GM18868 (cell line): ENCODE data around the gene CBR3.
"Not testable (repeated sequence)": the region's sequence is repeated elsewhere in the genome, so short reads cannot be mapped to it uniquely, and the experiment has no call there.

Experiments used
- ATAC-seq: cut with Tn5 transposase; IDR thresholded peaks from one replicate; pipeline ENCODE4 v1.9.1; 2021; ENCODE audit warnings: mild to moderate bottlenecking, moderate library complexity; ENCODE audit not compliant: unreplicated experiment

Gene CBR3

DNA sequence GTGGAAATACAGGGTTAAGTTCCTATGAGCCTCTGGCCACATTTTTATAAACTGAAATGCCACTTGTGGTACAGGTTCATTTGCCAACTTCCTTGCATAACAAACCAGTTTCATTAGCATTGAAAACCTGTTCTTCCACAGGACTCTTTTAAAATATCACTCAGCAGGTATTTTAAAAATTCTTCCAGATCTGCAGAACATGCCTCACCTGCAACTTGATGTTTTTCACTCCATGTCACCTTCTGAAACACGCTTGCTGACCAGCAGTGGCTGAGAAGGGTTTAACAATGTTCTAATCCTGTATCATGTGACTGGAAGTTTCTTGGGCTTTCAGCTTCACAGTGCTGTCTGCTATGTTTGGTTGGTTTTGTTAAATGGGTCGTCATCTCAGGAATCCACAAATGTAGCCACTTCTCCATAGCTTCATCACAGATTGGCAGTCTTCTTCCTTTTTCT is 17.6 kb upstream of the CBR3 start:
- ATAC-seq, result no peak

DNA sequence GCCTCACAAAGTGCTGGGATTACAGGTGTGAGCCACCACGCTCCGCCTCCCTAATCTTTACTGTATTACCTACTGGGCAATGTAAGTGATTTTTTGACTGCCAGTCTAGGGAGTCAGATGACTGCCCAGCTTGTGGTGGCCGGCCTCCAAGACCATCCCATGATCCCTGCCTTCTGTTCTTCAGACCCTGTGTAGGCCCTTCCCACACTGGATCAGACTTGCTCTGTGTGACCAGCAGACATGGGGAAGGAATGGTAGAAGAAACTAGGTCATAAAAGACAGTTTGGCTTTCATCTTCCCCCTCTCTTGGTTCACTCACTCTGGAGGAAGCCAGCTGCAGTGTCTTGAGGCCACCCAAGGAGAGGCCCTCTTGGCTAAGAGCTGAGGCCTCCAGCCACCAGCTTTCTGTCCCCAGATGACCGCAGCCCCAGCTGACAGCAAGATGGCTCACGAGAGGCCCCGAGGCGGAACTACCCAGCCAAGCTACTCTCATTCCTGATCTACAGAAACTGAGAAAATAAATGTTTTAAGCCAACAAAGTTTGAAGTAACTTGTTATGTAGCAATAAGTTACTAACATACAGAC is 14.5 kb upstream of the CBR3 start:
- ATAC-seq, result no peak

DNA sequence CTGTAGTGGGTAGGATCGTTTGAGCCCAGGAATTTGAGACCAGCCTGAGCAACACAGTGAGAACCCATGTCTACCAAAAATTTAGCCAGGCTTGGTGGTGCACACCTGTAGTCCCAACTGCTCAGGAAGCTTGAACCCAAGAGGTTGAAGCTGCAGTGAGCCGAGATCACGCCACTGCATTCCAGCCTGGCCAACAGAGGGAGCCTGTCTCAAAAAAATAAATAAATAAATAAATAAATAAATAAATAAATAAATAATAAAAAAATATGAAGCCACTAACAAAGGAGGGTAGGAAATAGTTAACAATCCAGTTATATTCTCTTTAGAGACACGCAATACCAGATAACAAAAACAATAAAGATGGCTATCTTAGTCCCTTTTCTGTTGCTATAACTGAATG is 11.9 kb upstream of the CBR3 start:
- no peak for ATAC-seq

DNA sequence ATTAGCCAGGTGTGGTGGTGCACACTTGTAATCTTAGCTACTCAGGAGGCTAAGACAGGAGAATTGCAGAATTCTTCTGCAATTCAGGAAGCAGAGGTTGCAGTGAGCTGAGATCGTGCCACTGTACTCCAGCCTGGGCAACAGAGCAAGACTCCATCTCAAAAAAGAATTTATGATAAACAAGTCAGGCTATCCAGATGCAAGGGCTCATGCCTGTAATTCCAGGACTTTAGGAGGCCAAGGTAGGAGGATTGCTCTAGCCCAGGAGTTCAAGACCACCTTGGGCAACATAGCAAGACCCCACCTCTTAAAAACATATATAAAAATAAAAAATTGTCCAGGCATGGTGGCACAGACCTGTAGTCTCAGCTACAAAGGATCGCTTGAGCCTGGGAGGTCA is 10.5 kb upstream of the CBR3 start:
- no peak for ATAC-seq

DNA sequence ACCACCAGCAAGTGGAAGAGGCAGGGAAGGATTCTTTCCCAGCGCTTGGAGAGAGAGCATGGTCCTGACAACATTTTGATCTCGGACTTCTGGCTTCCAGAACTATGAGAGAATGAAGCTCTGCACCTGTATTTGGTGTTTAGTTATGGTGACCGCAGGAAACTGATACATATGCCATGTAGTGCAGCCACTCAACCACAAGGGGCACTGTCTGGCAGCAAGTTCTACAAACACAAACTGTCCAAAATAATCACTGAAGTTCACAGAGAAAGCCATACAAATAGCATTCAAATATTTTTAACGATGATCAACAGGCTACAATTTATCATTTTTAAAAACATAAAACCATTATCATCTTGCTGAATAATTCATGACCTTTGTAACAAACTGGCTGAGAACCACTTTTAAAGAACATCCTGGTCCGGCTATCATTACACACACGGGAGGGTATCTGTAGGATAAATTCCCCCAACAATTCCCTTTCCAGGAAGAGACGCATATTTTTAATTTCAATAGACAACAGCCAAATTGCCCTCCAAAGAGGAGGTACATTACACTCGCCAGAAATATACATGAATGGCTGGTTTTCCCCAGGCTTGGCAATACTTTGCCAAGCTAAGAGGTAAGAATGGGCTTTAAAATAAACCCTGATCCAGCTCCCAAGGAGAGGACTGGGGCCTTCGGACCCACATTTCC is 9.2 kb upstream of the CBR3 start:
- ATAC-seq, result no peak

DNA sequence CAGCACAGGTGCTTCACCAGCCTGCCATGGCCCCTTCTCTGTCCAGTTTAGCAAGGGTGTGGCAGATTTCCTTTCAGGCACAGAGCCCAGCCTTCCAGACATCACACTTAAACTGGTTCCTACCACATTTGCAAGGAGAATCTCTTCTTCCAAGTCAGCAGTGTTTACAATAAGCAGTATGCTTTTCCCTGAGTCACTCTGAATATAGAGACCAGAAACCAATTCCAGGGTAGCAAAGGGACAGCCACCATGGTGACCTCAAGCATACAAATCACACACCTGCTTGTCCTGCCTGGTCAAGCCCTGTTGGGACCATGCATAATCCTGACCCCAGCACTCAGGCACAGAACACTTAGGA is 8.7 kb upstream of the CBR3 start:
- ATAC-seq, result no peak

DNA sequence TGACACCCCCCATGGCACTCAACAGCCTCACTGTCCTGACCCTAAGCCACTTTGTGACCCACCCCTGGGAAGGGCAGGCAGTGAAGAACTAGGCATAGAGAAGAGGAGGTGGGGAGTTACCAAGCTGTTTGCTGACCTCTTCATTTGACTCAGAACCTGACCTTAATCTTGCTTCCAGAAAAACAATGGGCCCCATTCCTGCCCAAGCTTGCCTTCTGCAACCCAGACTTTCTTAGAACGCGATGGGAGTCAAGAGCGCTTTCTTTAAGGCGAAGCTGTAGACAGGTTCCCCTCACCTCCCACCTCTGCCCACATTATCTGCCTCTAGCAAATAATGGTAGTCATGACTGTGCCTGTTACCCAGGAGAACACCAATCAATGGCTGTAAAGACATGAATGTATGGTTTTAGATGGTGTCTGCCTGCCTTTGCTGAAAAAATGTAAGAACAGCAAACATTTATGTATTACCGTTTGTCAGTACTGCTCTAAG is 8.2 kb upstream of the CBR3 start:
- ATAC-seq, result no peak

DNA sequence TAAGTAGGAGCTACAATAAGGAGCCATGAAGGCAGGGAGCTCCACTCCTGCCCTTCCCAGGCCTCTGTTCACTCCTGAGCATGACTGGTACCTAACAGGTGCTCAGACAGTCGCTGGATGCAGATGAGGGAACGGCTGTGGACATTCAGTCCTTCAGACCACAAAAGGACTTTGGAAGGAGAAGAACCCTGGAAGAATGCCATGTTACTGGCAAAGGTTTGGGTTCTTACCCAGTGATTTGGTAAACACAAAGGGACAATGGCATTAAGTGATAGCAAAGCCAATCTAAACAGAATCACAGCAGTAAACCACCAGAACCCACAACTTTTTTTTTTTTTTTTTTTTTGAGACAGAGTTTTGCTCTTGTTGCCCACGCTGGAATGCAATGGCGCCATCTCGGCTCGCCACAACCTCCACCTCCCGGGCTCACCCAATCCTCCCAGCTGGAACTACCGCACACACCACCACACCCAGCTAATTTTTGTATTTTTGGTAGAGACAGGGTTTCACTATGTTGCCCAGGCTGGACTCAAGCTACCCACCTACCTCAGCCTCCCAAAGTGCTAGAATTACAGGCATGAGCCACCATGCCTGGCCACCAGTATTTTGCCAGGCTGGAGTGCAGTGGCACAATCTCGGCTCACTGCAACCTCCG is 7.5 kb upstream of the CBR3 start:
- ATAC-seq, result no peak

DNA sequence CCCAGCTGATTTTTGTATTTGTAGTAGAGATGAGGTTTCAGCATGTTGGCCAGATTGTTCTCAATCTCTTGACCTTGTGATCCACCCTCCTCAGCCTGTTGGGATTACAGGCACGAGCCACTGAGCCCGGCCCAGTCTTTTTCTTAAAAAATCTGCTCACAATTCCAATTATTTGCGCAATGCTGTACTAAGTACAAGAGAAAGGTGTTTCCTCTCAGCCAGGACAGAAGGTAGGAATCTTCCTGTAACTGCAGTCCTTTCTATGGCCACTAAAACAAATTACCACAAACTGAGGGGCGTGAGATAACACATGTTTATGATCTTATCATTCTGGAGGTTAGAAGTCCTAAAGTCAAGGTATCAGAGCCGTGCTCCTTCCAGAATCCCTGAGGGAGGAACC is 6.9 kb upstream of the CBR3 start:
- no peak for ATAC-seq

DNA sequence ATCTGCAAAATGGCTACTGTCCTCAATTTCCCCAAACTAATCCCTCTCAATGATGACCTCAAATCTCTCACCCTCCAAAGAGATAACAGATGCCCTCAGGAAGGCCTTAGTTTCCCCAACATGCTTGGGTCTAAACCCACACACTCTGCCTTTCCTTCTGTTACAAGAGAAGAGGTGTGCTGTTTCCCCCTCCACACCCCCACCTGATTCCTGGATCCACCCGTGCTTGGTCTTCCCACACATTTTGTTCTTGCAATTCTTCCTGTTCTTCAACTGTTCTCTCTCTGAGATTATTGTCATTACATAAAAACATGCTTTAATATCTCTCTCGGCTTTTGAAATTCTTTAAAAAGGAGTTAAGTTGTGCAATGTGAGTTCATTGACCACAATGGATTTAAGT is 5.7 kb upstream of the CBR3 start:
- ATAC-seq, result no peak

DNA sequence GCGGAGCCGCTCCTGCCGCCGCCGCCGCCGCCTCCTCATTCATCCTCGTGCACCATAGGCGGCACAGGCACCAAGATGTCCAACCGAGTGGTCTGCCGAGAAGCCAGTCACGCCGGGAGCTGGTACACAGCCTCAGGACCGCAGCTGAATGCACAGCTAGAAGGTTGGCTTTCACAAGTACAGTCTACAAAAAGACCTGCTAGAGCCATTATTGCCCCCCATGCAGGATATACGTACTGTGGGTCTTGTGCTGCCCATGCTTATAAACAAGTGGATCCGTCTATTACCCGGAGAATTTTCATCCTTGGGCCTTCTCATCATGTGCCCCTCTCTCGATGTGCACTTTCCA is 4.5 kb upstream of the CBR3 start:
- ATAC-seq, result not testable (repeated sequence)

DNA sequence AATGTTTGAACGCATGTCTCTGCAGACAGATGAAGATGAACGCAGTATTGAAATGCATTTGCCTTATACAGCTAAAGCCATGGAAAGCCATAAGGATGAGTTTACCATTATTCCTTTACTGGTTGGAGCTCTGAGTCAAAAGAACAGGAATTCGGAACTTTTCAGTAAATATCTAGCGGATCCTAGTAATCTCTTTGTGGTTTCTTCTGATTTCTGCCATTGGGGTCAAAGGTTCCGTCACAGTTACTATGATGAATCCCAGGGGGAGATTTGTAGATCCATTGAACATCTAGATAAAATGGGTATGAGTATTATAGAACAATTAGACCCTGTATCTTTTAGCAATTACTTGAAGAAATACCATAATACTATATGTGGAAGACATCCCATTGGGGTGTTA is 4.0 kb upstream of the CBR3 start:
- not testable (repeated sequence) for ATAC-seq

DNA sequence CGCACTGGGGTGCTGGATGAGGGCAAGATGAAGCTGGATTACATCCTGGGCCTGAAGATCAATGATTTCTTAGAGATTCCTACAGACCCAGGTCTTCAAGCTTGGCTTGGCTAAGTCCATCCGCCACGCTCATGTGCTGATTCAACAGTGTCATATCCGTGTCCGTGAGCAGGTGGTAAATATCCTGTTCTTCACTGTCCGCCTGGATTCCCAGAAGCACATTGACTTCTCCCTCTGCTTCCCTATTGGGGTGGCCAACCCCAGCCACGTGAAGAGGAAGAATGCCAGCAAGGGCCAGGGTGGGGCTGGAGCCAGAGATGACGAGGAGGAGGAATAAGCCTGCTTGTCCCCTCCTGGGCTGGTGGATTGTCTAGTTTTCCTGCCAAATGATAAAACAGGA is 2.2 kb upstream of the CBR3 start:
- no peak for ATAC-seq

DNA sequence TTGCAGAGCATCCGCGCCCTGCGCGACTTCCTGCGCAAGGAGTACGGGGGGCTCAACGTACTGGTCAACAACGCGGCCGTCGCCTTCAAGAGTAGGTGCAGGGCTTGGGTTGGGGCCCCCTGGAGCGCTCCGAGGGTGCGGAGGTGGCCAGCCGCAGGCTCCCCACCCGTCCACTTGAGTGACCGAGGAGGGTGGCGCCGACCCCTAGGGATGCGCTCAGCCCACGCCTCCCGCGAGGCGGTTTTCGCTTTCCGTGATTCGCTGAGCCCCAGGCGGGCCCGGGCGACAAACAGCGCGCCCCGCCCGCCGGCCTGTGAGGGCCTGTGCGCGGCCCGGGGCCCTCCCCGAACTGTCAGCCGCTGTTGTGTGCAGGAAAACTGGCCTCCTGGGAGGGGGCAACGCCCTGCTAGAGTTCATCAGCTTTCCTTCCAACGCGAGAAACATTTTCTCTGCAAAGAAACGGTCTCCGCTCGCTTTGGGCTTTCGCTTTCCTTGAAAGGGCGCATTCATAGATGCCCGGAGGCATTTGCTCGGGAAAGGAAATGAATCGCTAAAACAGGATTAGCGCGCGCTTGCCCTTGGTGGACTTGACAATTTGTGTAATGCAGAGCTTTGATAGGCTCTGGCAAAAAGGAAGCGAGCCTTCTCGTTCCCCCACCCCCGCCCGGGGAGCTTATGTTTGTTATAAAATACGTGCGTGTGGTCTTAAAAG is 668 bp downstream of the CBR3 start:
- ATAC-seq, result peak; percentile 57

DNA sequence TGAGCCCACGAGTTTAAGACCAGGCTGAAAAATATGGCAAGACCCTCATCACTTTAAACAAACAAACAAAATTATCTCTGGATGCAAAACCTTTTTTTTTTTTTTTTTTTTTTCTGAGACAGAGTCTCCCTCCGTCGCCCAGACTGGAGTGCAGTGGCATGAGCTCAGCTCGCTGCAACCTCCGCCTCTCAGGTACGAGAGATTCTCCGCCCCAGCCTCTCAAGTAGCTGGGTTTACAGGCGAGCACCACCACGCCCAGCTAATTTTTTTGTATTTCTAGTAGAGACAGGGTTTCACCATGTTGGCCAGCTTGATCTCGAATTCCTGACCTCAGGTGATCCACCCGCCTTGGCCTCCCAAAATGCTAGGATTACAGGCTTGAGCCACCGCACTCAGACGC is 4.9 kb downstream of the CBR3 start:
- not testable (repeated sequence) for ATAC-seq

DNA sequence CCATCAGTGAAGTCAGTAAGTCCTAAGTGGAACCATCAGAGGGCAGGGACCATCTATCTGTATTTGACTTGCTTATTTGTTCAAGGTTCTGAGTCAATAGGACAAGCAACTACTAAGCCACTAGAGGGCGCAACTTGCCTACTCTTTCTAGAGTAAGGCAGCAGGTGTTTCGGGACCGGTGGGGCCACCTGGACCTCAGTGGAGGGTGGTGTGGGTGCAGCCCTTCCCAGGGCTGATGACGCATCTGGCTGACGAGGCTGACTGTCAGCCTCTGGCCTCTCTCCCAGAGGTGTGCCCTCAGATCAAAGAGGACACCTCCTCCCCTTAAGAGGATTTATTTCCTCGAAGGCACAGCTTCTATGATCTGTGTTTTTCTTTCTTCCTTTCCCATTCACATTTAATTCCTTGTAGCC is 6.6 kb downstream of the CBR3 start:
- peak; percentile 70 for ATAC-seq

DNA sequence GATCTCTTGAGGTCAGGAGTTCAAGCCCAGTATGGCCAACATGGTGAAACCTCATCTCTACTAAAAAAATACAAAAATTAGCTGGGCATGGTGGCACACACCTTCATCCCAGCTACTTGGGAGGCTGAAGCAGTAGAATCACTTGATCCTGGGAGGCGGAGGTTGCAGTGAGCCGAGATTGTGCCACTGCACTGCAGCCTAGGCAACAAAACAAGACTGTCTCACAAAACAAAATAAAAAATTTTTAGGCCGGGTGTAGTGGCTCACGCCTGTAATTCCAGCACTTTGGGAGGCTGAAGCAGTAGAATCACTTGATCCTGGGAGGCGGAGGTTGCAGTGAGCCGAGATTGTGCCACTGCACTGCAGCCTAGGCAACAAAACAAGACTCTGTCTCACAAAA is 9.4 kb downstream of the CBR3 start:
- not testable (repeated sequence) for ATAC-seq

DNA sequence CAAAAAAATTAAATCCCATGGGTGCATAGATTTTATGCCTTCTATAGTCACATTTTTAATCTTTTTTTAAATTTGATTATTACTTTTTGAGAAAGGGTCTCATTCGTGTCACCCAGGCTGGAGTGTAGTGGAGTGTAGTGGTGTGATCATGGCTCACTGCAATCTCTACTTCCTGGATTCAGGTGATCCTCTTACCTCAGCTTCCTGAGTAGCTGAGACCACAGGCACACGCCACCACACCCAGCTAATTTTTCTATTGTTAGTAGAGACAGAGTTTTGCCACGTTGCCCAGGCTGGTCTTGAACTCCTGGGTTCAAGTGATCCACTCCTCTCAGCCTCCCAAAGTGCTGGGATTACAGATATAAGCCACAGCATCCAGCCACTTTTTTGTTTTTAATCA is 10.4 kb downstream of the CBR3 start:
- no peak for ATAC-seq

DNA sequence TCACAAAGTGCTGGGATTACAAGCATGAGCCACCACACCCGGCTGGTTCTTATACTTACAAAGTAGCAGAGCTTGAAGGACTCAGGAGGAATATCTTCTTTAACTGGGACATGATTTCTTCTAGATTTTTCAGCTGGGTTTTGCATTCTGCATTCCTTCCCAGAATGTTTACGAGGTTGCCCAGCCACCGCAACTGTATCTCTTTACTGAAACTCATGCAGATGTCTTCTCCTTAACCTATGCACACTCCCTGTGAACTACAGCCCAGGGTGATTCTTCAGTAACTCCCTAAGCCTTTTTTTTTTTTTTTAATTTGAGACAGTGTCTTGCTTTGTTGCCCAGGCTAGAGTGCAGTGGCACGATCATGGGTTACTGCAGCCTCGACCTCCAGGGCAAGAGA is 13.0 kb downstream of the CBR3 start:
- no peak for ATAC-seq

DNA sequence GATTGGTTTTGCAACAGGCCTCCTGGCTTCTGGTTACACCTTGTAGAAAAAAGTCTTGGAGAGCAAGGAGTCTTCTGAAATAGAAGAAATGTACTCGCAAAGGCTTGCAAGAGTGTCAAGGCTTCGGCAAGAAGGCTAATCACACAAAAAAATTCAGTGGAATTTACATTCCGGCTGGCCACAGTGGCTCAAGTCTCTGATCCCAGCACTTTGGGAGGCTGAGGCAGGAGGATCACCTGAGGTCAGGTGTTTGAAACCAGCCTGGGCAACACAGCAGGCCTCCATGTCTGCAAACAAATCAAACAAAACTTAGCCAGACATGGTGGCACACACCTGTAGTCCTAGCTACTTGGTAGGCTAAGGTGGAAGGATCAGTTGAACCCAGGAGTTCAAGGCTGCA is 14.0 kb downstream of the CBR3 start:
- no peak for ATAC-seq

DNA sequence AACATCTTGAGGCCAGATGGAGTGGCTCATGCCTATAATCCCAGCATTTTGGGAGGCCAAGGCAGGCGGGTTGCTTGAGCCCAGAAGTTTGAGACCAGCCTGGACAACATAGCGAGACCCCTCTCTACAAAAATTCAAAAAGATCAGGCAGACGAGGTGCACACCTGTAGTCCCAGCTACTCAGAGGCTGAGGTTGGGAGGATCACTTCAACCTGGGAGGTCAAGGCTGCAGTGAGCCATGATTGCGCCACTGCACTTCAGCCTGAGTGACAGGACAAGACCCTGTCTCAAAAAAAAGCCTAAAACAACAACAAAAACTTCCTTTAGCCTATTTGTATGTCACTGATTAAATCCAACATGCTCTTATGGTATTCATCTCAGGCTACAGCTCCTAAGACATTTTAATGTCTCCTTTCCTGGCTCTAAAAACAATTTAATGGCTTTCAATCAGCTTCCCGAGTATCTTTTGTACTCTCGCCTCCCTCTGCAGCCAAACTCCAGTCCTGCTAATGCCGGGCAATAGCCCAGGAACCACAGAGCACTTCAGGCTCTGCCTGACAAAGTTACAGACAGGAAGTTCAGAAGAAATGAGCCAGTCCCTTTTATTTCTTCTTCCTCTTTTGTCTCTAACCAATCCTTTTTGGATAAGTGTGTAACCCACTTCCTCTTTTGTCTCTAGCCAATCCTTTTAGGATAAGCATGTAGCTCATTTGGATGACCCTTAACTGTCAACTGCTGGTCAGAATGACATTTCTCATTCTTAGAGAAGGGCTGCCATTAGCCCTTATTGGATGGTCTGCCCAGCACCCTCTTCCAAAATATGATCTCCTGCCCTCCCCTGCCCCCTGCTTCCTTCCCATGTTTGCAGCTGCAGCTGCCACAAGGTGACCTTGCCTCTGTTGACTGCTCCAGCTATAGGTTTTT is 15.2 kb downstream of the CBR3 start:
- ATAC-seq, result peak; percentile 68
